Heart right ventricle (tissue), 16 donors: ENCODE measurements around the gene DCAF12. TPM values are rescaled to one million over a fixed set of nuclear protein-coding genes. Genes with fewer than 3 reads are reported as not detected.

Experiments used
- ATAC-seq, 8 donors: fragments of 200-7000 bp; cut with Tn5 transposase; one replicate each; pipeline ENCODE4 v1.9.1; 2020; ENCODE audit warnings: mild to moderate bottlenecking in 8 of 8, moderate library complexity in 8 of 8, moderate number of reproducible peaks in 1 of 8
- DNase-seq, 2 donors: peaks; one replicate each; pipeline ENCODE4 v3.0.0-alpha.2; 2020
- H3K27ac ChIP-seq, 10 donors: fragments of 200-600 bp; sonication (generic) in 2 of 10; one replicate each; pipeline versions ENCODE4 v1.5.0 to v1.8.0; 2020 to 2022; ENCODE audit warnings: mild to moderate bottlenecking in 3 of 10
- H3K27me3 ChIP-seq, 7 donors: fragments of 200-600 bp; one replicate each; pipeline ENCODE4 v1.8.0; 2021 to 2022; ENCODE audit warnings: mild to moderate bottlenecking in 2 of 7
- H3K36me3 ChIP-seq, 9 donors: fragments of 200-600 bp; sonication (generic) in 1 of 9; one replicate each; pipeline versions ENCODE4 v1.5.0 to v1.8.0; 2020 to 2022; ENCODE audit warnings: mild to moderate bottlenecking in 2 of 9
- H3K4me1 ChIP-seq, 9 donors: fragments of 200-600 bp; sonication (generic) in 1 of 9; one replicate each; pipeline versions ENCODE4 v1.5.0 to v1.8.0; 2020 to 2022; ENCODE audit warnings: mild to moderate bottlenecking in 4 of 9
- H3K4me3 ChIP-seq, 10 donors: fragments of 200-600 bp; sonication (generic) in 2 of 10; one replicate each; pipeline versions ENCODE4 v1.5.0 to v1.8.0; 2020 to 2022; ENCODE audit warnings: mild to moderate bottlenecking in 7 of 10, moderate library complexity in 2 of 10
- H3K9me3 ChIP-seq, 11 donors: fragments of 200-600 bp in 10 of 11; sonication (generic) in 2 of 11; one replicate each; pipeline versions ENCODE4 v1.5.0 to v1.8.0; 2013 to 2022; ENCODE audit warnings: mild to moderate bottlenecking in 2 of 11, control low read depth in 1 of 11, moderate library complexity in 1 of 11
- WGBS, 2 donors: extraction: QIAGEN DNeasy Blood & Tissue Kit; methylation state at CpG; one replicate each; pipeline ENCODE4 v1.1.7; 2013; ENCODE audit warnings: inconsistent platforms in 1 of 2; 5-methylcytosine and 5-hydroxymethylcytosine counted together
- intact Hi-C, 10 donors: fragments of 100-400 bp; cut with DNase I; formaldehyde crosslinking; loops; one replicate each; pipeline versions ENCODE4 v1.11.1 to v1.14.2; 2022
- polyA plus RNA-seq, 2 donors: library from polyadenylated mRNA; stranded (reverse); fragments of 200-250 nt; gene quantifications; one replicate each; pipeline ENCODE4 v1.2.3, GENCODE V29; 2013
- total RNA-seq, 10 donors: library from RNA; stranded (reverse); fragmentation: NEBNext Ultra II Directional in 3 of 10; extraction: Animal tissue kit (Norgen Biotek cat#: 25700) in 3 of 10; gene quantifications; one replicate each; pipeline versions ENCODE4 v1.2.1 to v1.2.4, GENCODE V29; 2021 to 2023
- TF ChIP-seq, protein P1 (sequence below), 9 donors: fragments of 200-600 bp; sonication (generic) in 2 of 9; IDR thresholded peaks; one replicate each; pipeline versions ENCODE4 v1.5.0 to v1.8.0; 2021 to 2022; ENCODE audit warnings: antibody characterized with exemption in 9 of 9, mild to moderate bottlenecking in 5 of 9, moderate library complexity in 1 of 9
- donor health status: Arrhythmogenic right ventricular cardiomyopathy.
- donor health status: ischemic (EF 13 %, LVEDD 7.1; RV severe dilation, severe dysfunction).
- donor health status: healthy with polysubstance abuse.
- donor health status: DM: no; HTN: yes; CAD: no.
- donor health status: DM: no; HTN: no; CAD: no.
- donor health status: ischemic (EF 25% LVEDD 6.9; RV normal size, moderate dysfunction).
- donor health status: ischemic (EF 25% LVEDD 5.7; RV mildly dilated, moderate dysfunction).
- donor health status: healthy.
- donor health status: DM: yes; HTN: yes; CAD: no.
- donor health status: Ischemic cardiomyopathy.
- donor health status: ischemic (EF 35%, LVEDD 5.7; RV mildly dilated, moderate dysfunction).
- donor health status: nonischemic (EF 11% LVEDD 7.7; RV severe dilation, severe dysfunction).
- donor health status: DM: yes; HTN: yes; CAD: no.
- donor health status: PGD.
- donor health status: ischemic (EF 29% LVEDD 5.4; RV normal size, mild dysfunction).
- donor health status: nonischemic (EF 23%, LVEDD 6.1; RV moderate dilation, normal function).

Gene DCAF12
- total and polyA plus RNA-seq, 12 donors = 6.4 to 24.2 (median 15.7) TPM

DNA sequence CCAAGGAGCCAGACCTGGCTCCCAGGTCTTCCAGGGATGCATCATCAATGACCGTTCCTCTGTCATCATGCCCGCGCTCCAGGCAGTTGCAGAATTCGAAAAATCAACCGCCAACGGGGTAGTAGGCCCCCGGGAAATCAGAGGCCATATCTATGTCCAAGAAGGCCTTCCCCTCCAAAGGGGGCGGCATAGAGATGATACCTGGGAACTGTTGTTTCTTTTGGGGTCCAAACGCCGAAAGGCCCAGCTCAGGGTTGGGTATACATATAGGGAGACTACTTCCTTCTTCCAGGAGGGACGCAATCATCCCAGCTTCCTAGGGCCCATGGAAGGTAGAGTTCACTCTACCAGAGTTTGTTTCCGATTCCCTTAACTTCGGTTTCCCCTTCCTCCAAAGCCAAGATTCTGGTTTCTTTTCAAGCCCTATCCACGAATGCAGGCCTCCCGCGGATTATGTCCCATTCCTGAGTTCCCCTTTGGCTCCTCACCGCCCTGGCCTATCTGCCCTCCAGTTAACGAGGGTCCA is 754 bp downstream of the DCAF12 start:
- ATAC-seq (peak in 2 of 8 donors; percentile 0 to 1), DNase-seq (no peak)
- Histone ChIP-seq H3K36me3 (peaks cover 0 to 42% (median 0%) of the 10 kb centered on the region in 9 donors), H3K27me3 (no peaks in the 10 kb centered on the region), H3K9me3 (no peaks in the 10 kb centered on the region), H3K27ac (peak overlapping the region; percentile 48 to 98 (median 90)), H3K4me3 (peak overlapping the region; percentile 64 to 99 (median 84)), H3K4me1 (peaks cover 0 to 57% (median 42%) of the 10 kb centered on the region in 9 donors)
- TF ChIP-seq, protein P1, sequence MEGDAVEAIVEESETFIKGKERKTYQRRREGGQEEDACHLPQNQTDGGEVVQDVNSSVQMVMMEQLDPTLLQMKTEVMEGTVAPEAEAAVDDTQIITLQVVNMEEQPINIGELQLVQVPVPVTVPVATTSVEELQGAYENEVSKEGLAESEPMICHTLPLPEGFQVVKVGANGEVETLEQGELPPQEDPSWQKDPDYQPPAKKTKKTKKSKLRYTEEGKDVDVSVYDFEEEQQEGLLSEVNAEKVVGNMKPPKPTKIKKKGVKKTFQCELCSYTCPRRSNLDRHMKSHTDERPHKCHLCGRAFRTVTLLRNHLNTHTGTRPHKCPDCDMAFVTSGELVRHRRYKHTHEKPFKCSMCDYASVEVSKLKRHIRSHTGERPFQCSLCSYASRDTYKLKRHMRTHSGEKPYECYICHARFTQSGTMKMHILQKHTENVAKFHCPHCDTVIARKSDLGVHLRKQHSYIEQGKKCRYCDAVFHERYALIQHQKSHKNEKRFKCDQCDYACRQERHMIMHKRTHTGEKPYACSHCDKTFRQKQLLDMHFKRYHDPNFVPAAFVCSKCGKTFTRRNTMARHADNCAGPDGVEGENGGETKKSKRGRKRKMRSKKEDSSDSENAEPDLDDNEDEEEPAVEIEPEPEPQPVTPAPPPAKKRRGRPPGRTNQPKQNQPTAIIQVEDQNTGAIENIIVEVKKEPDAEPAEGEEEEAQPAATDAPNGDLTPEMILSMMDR (IDR thresholded peaks at IDR 0.05) = no peak
- WGBS, 2 donors = 4% methylated on average over 18 of the region's 18 CpGs
- intact Hi-C loops = loop anchor here in 7 of 10 donors (1.0 to 10.0 kb wide), 9 partner anchors 38 to 252 kb away; partner anchors contain the start of genes UBAP1 (in 5 of the 7) and MYORG (in 1 of the 7)

DNA sequence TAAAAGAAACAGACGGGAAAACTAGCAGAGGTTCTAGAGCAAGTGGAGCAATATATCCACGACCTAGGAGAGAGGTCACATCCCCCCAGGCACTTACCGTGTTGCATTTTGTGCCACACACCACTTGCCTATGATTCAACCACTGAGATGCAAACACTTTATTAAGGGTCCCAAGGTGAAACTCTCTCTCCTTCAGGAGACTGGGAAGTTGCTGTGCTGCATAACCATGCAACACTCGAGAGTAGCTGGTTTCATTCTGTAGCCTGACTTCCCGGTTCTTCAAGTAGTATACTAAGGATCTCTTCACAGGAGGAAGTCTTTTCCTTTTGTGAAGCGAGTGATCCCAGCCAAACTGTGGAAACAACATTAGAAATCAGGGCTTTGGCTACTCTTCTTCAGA is 1.6 kb downstream of the DCAF12 start:
- ATAC-seq (no peak), DNase-seq (no peak)
- TF ChIP-seq, protein P1 (IDR thresholded peaks at IDR 0.05) = no peak
- H3K4me3 ChIP-seq = peak overlapping the region in 7 of 10 donors; percentile 68 to 93 (median 83)
- peak overlapping the region in 3 of 10 donors; percentile 89 to 98 (median 95) for H3K27ac ChIP-seq
- H3K27me3 ChIP-seq = no peaks in the 10 kb centered on the region
- peaks cover 0 to 64% (median 46%) of the 10 kb centered on the region in 9 donors for H3K4me1 ChIP-seq
- no peaks in the 10 kb centered on the region for H3K9me3 ChIP-seq
- peaks cover 0 to 50% (median 0%) of the 10 kb centered on the region in 9 donors for H3K36me3 ChIP-seq
- WGBS, 2 donors = 50 to 55% methylated on average over 6 of the region's 6 CpGs
- intact Hi-C loops = loop anchor here in 8 of 10 donors (1.0 to 10.0 kb wide), 7 partner anchors 29 to 252 kb away; partner anchors contain the start of genes UBAP1 (in 4 of the 8) and MYORG (in 1 of the 8)

DNA sequence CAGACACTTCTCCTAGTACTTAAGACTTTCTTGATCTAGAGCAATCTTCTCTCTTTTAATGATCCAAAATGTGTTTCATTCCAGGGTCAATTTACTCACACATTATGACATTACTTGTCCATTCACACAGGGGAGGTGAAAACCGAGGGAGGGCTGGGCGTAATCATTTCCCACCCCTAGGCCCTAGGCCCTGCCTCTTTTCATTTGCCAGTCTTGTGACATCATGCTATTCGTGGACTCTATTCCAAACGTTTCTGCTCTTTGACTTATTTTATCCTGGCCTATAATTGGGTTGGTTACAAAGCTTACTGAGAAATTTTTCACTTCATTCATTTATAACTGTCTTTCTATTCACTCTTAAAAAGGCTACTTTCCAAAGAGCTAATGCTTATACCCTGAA is 2.4 kb downstream of the DCAF12 start:
- 43 to 45% methylated on average over 4 of the region's 4 CpGs for WGBS, 2 donors
- ATAC-seq (no peak), DNase-seq (no peak)
- Histone ChIP-seq H3K27ac (peak overlapping the region in 1 of 10 donors; percentile 98), H3K9me3 (no peaks in the 10 kb centered on the region), H3K4me1 (peaks cover 0 to 64% (median 46%) of the 10 kb centered on the region in 9 donors), H3K4me3 (peak overlapping the region in 3 of 10 donors; percentile 68 to 93 (median 76)), H3K27me3 (no peaks in the 10 kb centered on the region), H3K36me3 (peaks cover 0 to 58% (median 0%) of the 10 kb centered on the region in 9 donors)
- intact Hi-C loops = loop anchor here in 5 of 10 donors (1.0 to 10.0 kb wide), 4 partner anchors 28 to 131 kb away; partner anchors contain the start of gene UBAP1 (in 2 of the 5)
- TF ChIP-seq, protein P1 (IDR thresholded peaks at IDR 0.05) = no peak

DNA sequence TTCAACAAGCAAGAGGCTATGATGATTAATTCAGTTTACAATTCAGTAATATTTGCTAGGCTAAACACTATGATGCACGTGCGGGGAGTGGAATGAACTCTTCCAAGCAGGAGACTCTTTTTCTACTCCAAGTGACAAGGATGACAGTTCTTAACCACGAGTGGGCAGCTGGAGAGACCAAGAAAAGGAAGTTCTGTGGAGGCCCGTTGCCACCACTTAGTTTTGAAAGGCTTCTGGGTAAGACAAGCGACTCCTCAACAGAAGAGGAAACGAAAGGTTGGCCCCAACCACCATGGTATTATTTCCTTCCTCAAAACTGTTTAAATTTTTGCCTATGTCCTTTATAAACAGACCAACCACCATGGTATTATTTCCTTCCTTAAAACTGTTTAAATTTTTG is 2.8 kb downstream of the DCAF12 start:
- TF ChIP-seq, protein P1 (IDR thresholded peaks at IDR 0.05) = no peak
- no peaks in the 10 kb centered on the region for H3K9me3 ChIP-seq
- H3K27me3 ChIP-seq = no peaks in the 10 kb centered on the region
- 54 to 59% methylated on average over 6 of the region's 6 CpGs for WGBS, 2 donors
- intact Hi-C loops = loop anchor here in 5 of 10 donors (1.0 to 10.0 kb wide), 4 partner anchors 27 to 131 kb away; partner anchors contain the start of gene UBAP1 (in 2 of the 5)
- peak overlapping the region in 1 of 10 donors; percentile 98 for H3K27ac ChIP-seq
- H3K4me3 ChIP-seq = peak overlapping the region in 1 of 10 donors; percentile 93
- no peak for ATAC-seq
- peak in 1 of 2 donors; percentile 22 for DNase-seq
- peaks cover 0 to 62% (median 3%) of the 10 kb centered on the region in 9 donors for H3K36me3 ChIP-seq
- H3K4me1 ChIP-seq = peaks cover 0 to 64% (median 46%) of the 10 kb centered on the region in 9 donors
